Neural progenitor cell (in vitro differentiated cells): ENCODE data around the gene NSUN2.

Experiments
- CTCF ChIP-seq: fragments of 200-600 bp; sonication (generic); IDR thresholded peaks from 2 replicates; pipeline ENCODE4 v1.5.1; 2017; ENCODE audit warnings: antibody characterized with exemption, mild to moderate bottlenecking
- EZH2 ChIP-seq: fragments of 200-600 bp; sonication (generic); IDR thresholded peaks from 2 replicates; pipeline ENCODE4 v1.6.1; 2017; ENCODE audit warnings: antibody characterized with exemption, mild to moderate bottlenecking, moderate library complexity
- EZH2phosphoT487 ChIP-seq: fragments of 200-600 bp; sonication (generic); IDR thresholded peaks from 2 replicates; pipeline ENCODE4 v1.6.1; 2017; ENCODE audit warnings: antibody characterized with exemption

DNA sequence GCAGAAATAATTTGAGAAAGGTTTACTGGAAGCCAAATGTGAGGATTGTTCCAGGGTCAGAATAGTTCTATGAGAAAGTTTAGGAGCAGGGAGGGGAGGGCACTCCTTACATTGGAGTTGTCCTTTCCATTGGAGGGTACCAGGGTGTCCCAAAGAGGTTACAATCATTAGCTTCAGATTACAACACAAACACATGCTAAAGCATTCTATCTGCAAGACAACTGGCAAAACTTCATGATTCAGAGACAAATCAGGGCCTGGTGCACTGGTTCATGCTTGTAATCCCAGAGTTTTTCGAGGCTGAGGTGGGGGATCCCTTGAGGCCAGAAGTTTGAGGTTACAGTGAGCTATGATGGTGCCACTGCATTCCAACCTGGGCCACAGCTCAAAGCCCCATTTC, 51.8 kb downstream of the NSUN2 start:
- no peak for TF ChIP-seq EZH2
- no peak for TF ChIP-seq CTCF
- no peak for TF ChIP-seq EZH2phosphoT487
